H1 (cell line): ENCODE data around the gene SH3PXD2A. TPM values are rescaled to one million over a fixed set of nuclear protein-coding genes. Genes with fewer than 3 reads are reported as not detected.

Source experiments
- CTCF ChIA-PET: fragments of 300-600 bp; sonication (Branson Sonifier 250); formaldehyde crosslinking; loops from one replicate; lab custom pipeline; 2021; ENCODE audit not compliant: partially characterized antibody; lab: Charles Lee
- POLR2A ChIA-PET: fragments of 300-600 bp; sonication (Branson Sonifier 250); formaldehyde crosslinking; loops from one replicate; lab custom pipeline; 2021; ENCODE audit warnings: inconsistent platforms; ENCODE audit not compliant: partially characterized antibody; lab: Charles Lee
- DNase-seq, 2 experiments: peaks; one replicate each; pipeline versions ENCODE4 v3.0.0 to v3.0.0-alpha.2; 2010 to 2022; ENCODE audit warnings: low spot score in 2 of 2, low read depth in 1 of 2, mixed read lengths in 1 of 2
- FAIRE-seq: peaks from 2 replicates; lab custom pipeline; 2011; peaks lifted over from hg19 to GRCh38; lab: Jason Lieb, UNC
- H2AFZ ChIP-seq: 2 replicates; pipeline ENCODE4 v1.8.1; 2012; ENCODE audit warnings: low read length, inconsistent platforms
- H2AK5ac ChIP-seq: 2 replicates; pipeline ENCODE4 v1.6.1; 2013; ENCODE audit warnings: low read depth, low read length
- H2BK120ac ChIP-seq: replicated peaks from 2 replicates; pipeline ENCODE3; 2013; ENCODE audit warnings: low read depth, low read length, inconsistent platforms
- H2BK12ac ChIP-seq: 2 replicates; pipeline ENCODE4 v1.6.1; 2013; ENCODE audit warnings: low read depth, low read length
- H2BK15ac ChIP-seq: 2 replicates; pipeline ENCODE4 v1.6.1; 2013; ENCODE audit warnings: low read length
- H2BK20ac ChIP-seq: 2 replicates; pipeline ENCODE4 v1.6.1; 2013; ENCODE audit warnings: low read length
- H2BK5ac ChIP-seq: 2 replicates; pipeline ENCODE4 v1.6.1; 2013; ENCODE audit warnings: low read depth, low read length
- H3K14ac ChIP-seq: 2 replicates; pipeline ENCODE4 v1.6.1; 2013; ENCODE audit warnings: inconsistent platforms; ENCODE audit not compliant: insufficient read length
- H3K18ac ChIP-seq: 2 replicates; pipeline ENCODE4 v1.6.1; 2013; ENCODE audit warnings: low read length; ENCODE audit errors: extremely low read depth
- H3K23ac ChIP-seq: 2 replicates; pipeline ENCODE4 v1.6.1; 2013; ENCODE audit warnings: inconsistent platforms; ENCODE audit not compliant: insufficient read length
- H3K23me2 ChIP-seq: 2 replicates; pipeline ENCODE4 v1.6.1; 2013; ENCODE audit warnings: low read depth, low read length
- H3K27ac ChIP-seq: 2 replicates; pipeline ENCODE4 v1.6.1; 2011; ENCODE audit warnings: low read depth, low read length, inconsistent platforms
- H3K27me3 ChIP-seq, 4 experiments: replicated peaks in 1 of 4; 1 replicate in 1 of 4; 2 replicates in 3 of 4; pipeline versions ENCODE4 v1.6.1 to v1.8.1; 2011 to 2013; ENCODE audit warnings: low read length in 3 of 4, mild to moderate bottlenecking in 3 of 4, inconsistent platforms in 2 of 4, mixed read lengths in 2 of 4, moderate library complexity in 1 of 4; ENCODE audit not compliant: control insufficient read depth in 3 of 4, insufficient read depth in 3 of 4; ENCODE audit errors: extremely low read depth in 1 of 4
- H3K36me3 ChIP-seq, 4 experiments: 2 replicates each; pipeline versions ENCODE4 v1.6.1 to v1.8.1; 2011 to 2013; ENCODE audit warnings: mild to moderate bottlenecking in 4 of 4, low read length in 3 of 4, moderate library complexity in 2 of 4, control low read depth in 1 of 4, inconsistent platforms in 1 of 4; ENCODE audit not compliant: insufficient read depth in 4 of 4, control insufficient read depth in 2 of 4
- H3K4ac ChIP-seq: replicated peaks from 2 replicates; pipeline ENCODE3; 2013; ENCODE audit warnings: low read length, low read depth, mixed read lengths, inconsistent platforms; ENCODE audit not compliant: insufficient read length
- H3K4me1 ChIP-seq, 4 experiments: replicated peaks in 1 of 4; 1 replicate in 1 of 4; 2 replicates in 3 of 4; pipeline versions ENCODE4 v1.6.1 to v1.8.1; 2011 to 2013; ENCODE audit warnings: low read length in 3 of 4, inconsistent platforms in 2 of 4, mixed read lengths in 1 of 4; ENCODE audit not compliant: insufficient read depth in 4 of 4, control insufficient read depth in 3 of 4
- H3K4me2 ChIP-seq, 2 experiments: 2 replicates each; pipeline versions ENCODE4 v1.6.1 to v1.8.1; 2011 to 2013; ENCODE audit warnings: low read depth in 2 of 2, low read length in 2 of 2, control low read depth in 1 of 2, inconsistent platforms in 1 of 2, mild to moderate bottlenecking in 1 of 2; ENCODE audit not compliant: insufficient read depth in 1 of 2
- H3K4me3 ChIP-seq, 4 experiments: fragments of 200-600, 300-600 bp in 1 of 4; sonication (generic), shearing (Covaris generic), sonication (Bioruptor Twin) in 1 of 4; 2 replicates each; pipeline versions ENCODE4 v1.5.1 to v1.8.1; 2011 to 2016; ENCODE audit warnings: low read length in 4 of 4, low read depth in 3 of 4, control low read depth in 2 of 4, inconsistent platforms in 2 of 4, mild to moderate bottlenecking in 2 of 4, mixed read lengths in 1 of 4, moderate library complexity in 1 of 4; ENCODE audit not compliant: insufficient read depth in 2 of 4; ENCODE audit errors: extremely low read depth in 1 of 4
- H3K56ac ChIP-seq: replicated peaks from 2 replicates; pipeline ENCODE3; 2013; ENCODE audit warnings: low read depth, mild to moderate bottlenecking, mixed read lengths, low read length, inconsistent platforms; ENCODE audit not compliant: insufficient read length
- H3K79me1 ChIP-seq: 2 replicates; pipeline ENCODE4 v1.6.1; 2013; ENCODE audit warnings: low read depth, low read length, control low read depth
- H3K79me2 ChIP-seq, 2 experiments: 2 replicates each; pipeline versions ENCODE4 v1.6.1 to v1.8.1; 2012 to 2013; ENCODE audit warnings: low read length in 2 of 2, mild to moderate bottlenecking in 2 of 2, inconsistent platforms in 1 of 2; ENCODE audit not compliant: insufficient read depth in 2 of 2, control insufficient read depth in 1 of 2
- H3K9ac ChIP-seq, 4 experiments: replicated peaks in 1 of 4; 1 replicate in 1 of 4; 2 replicates in 3 of 4; pipeline versions ENCODE4 v1.6.1 to v1.8.1; 2011 to 2013; ENCODE audit warnings: low read depth in 3 of 4, low read length in 3 of 4, control low read depth in 2 of 4, mild to moderate bottlenecking in 2 of 4, moderate library complexity in 2 of 4, inconsistent platforms in 1 of 4; ENCODE audit errors: extremely low read depth in 1 of 4
- H3K9me3 ChIP-seq, 2 experiments: 2 replicates each; pipeline versions ENCODE4 v1.6.1 to v1.8.1; 2012 to 2013; ENCODE audit warnings: mild to moderate bottlenecking in 2 of 2, moderate library complexity in 2 of 2, control low read depth in 1 of 2, inconsistent platforms in 1 of 2, low read depth in 1 of 2, low read length in 1 of 2, mixed read lengths in 1 of 2; ENCODE audit not compliant: insufficient read depth in 2 of 2
- H4K20me1 ChIP-seq, 2 experiments: replicated peaks in 1 of 2; 2 replicates each; pipeline versions ENCODE3 to v1.8.1; 2011 to 2013; ENCODE audit warnings: inconsistent platforms in 2 of 2, low read length in 2 of 2, mild to moderate bottlenecking in 1 of 2; ENCODE audit not compliant: insufficient read depth in 2 of 2, control insufficient read depth in 1 of 2
- H4K5ac ChIP-seq: 2 replicates; pipeline ENCODE4 v1.6.1; 2013; ENCODE audit warnings: low read length, low read depth, mixed read lengths, inconsistent platforms; ENCODE audit not compliant: insufficient read length
- H4K8ac ChIP-seq: 2 replicates; pipeline ENCODE4 v1.8.0; 2013; ENCODE audit warnings: mild to moderate bottlenecking, moderate library complexity, low read length, inconsistent platforms; ENCODE audit not compliant: insufficient read depth; ENCODE audit errors: extremely low read depth
- H4K91ac ChIP-seq: replicated peaks from 2 replicates; pipeline ENCODE3; 2013; ENCODE audit warnings: low read length, mixed read lengths, inconsistent platforms; ENCODE audit not compliant: insufficient read length
- BRCA1 ChIP-seq: IDR thresholded peaks from 2 replicates; pipeline ENCODE4 v1.6.1; 2012; ENCODE audit warnings: low read depth, low read length, improper control_type of control experiment
- CREB1 ChIP-seq: IDR thresholded peaks from 2 replicates; pipeline ENCODE4 v1.6.1; 2012; ENCODE audit warnings: inconsistent platforms
- NANOG ChIP-seq: IDR thresholded peaks from 2 replicates; pipeline ENCODE4 v1.6.1; 2011; ENCODE audit warnings: low read length, low read depth, mild to moderate bottlenecking, inconsistent platforms; ENCODE audit not compliant: insufficient read depth, poor library complexity, severe bottlenecking
- SP4 ChIP-seq: IDR thresholded peaks from 2 replicates; pipeline ENCODE4 v1.6.1; 2012; ENCODE audit warnings: low read length, inconsistent platforms
- ZNF274 ChIP-seq: IDR thresholded peaks from 2 replicates; pipeline ENCODE4 v1.7.0; 2012; ENCODE audit warnings: low read length, borderline replicate concordance; ENCODE audit errors: extremely low read depth
- WGBS, 2 experiments: shearing (Covaris generic) in 1 of 2; methylation state at CpG; one replicate each; pipeline versions ENCODE4 v1.1.6 to v1.1.7; 2013 to 2015; ENCODE audit warnings: low lambda C conversion rate in 2 of 2, mixed read lengths in 2 of 2, inconsistent platforms in 1 of 2, low coverage in 1 of 2, missing lambda C conversion rate in 1 of 2; ENCODE audit not compliant: insufficient replicate concordance in 2 of 2, insufficient coverage in 1 of 2, insufficient read length in 1 of 2; ENCODE audit errors: extremely low coverage in 1 of 2, missing lambda C conversion rate in 1 of 2; 5-methylcytosine and 5-hydroxymethylcytosine counted together
- polyA plus RNA-seq, 7 experiments: library from polyadenylated mRNA; depleted of rRNA in 3 of 7; stranded (reverse) in 5 of 7; unstranded in 2 of 7; fragments of >200 nt in 5 of 7; fragments of 200-250 nt in 2 of 7; gene quantifications; 1 replicate in 5 of 7; 2 replicates in 1 of 7; 4 replicates in 1 of 7; pipeline versions ENCODE4 v1.2.1 to v1.2.3, GENCODE V29; 2011 to 2013; ENCODE audit warnings: missing spikeins in 2 of 7, mixed read lengths in 2 of 7
- total RNA-seq: library from RNA; stranded (reverse); fragmentation: NEBNext Ultra II Directional; extraction: Animal tissue kit (Norgen Biotek cat#: 25700); gene quantifications from 2 replicates; pipeline ENCODE4 v1.2.1, GENCODE V29; 2021
- TF ChIP-seq, protein P1 (sequence below): IDR thresholded peaks from 2 replicates; pipeline ENCODE4 v1.6.1; 2012; ENCODE audit warnings: inconsistent platforms
- TF ChIP-seq, protein P2 (sequence below), 3 experiments: IDR thresholded peaks; 1 replicate in 2 of 3; 2 replicates in 1 of 3; pipeline versions ENCODE4 v1.5.1 to v1.6.1; 2011; ENCODE audit warnings: low read length in 3 of 3, mild to moderate bottlenecking in 3 of 3, inconsistent platforms in 2 of 3, low read depth in 1 of 3, moderate library complexity in 1 of 3; ENCODE audit not compliant: insufficient read depth in 1 of 3; ENCODE audit errors: control extremely low read depth in 1 of 3
- TF ChIP-seq, protein P3 (sequence below): IDR thresholded peaks from 2 replicates; pipeline ENCODE4 v1.6.1; 2012; ENCODE audit warnings: low read length, inconsistent platforms

SH3PXD2A gene
- total and polyA plus RNA-seq, 2 of the 8 experiments (the other 6 are each of a cell fraction or from before 2014, with no cell fraction given) = 5.4 to 16.3 TPM

DNA sequence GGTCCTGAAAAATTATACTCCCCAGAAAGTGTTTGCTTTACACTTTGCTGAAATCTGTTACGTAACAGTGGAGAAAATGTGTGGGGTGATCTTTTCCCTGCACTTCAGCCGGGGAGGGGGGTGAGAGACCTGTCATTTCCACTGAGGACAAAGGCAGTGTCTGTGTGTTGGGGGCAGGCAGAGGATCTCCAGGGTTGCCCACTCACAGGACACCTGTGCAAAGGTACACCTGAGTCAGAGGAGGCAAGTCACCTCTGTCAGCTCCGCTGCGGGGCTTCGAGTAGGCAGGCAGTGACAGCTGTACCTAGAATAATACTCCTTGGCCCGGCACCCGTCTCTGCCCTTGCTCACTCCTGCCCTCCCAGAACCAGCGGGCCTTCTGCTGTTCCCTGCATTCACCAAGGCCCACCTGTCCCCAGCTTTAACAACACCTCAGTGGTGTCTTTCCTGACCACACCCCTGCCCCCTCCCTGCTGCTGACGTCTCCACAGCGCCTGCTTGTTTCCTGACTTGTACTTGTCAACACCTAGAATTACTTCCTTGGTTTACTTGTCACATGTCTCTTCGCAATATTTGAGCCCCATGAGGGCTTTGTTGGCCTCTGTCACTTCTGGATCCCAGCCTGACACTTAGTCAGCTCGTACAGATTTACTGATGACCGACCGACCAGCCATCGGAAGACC, 202.6 kb downstream of the SH3PXD2A start:
- no peak overlapping the region for H3K18ac ChIP-seq
- no peak overlapping the region for H3K23ac ChIP-seq
- H3K56ac ChIP-seq = no peak overlapping the region
- H3K23me2 ChIP-seq = no peaks in the 10 kb centered on the region
- no peaks in the 10 kb centered on the region for H3K27me3 ChIP-seq
- H3K4me1 ChIP-seq = peaks cover 0 to 32% (median 19%) of the 10 kb centered on the region in 4 experiments; a peak in 6 of 7 replicates
- H3K4me3 ChIP-seq = no peak overlapping the region
- ChIA-PET CTCF (interaction anchor here (0.9 to 27.1 kb wide), 10 partner anchors 9 to 88 kb away, joined by 3 to 336 read pairs (median 5); no protein-coding TSS in a partner anchor), POLR2A (no interaction called here)
- H2BK12ac ChIP-seq = no peak overlapping the region
- FAIRE-seq (no peak), DNase-seq (no peak)
- H3K36me3 ChIP-seq = peaks cover 0 to 6% (median under 1%) of the 10 kb centered on the region in 4 experiments; a peak in 1 of 8 replicates
- no peak overlapping the region for H2AFZ ChIP-seq
- no peak overlapping the region for H4K91ac ChIP-seq
- no peak overlapping the region for H4K8ac ChIP-seq
- H3K4me2 ChIP-seq = no peak overlapping the region
- no peak overlapping the region for H2BK15ac ChIP-seq
- no peak overlapping the region for H3K9ac ChIP-seq
- H2AK5ac ChIP-seq = no peak overlapping the region
- WGBS, 2 experiments = 83% methylated on average over 15 of the region's 15 CpGs; no CpG with 5 or more reads in 1 of the 2 experiments
- H2BK5ac ChIP-seq = no peak overlapping the region; the same call in 1 of the 2 replicates
- H3K79me1 ChIP-seq = peaks cover 1% of the 10 kb centered on the region; the same call in 1 of the 2 replicates
- H3K9me3 ChIP-seq = no peaks in the 10 kb centered on the region
- no peak overlapping the region for H3K4ac ChIP-seq
- no peak overlapping the region for H2BK120ac ChIP-seq
- no peak overlapping the region for H2BK20ac ChIP-seq
- no peak overlapping the region for H3K14ac ChIP-seq
- 0 out of 4 replicates have a peak, but pooled peaks cover 0 to 3% of the 10 kb centered on the region in 2 experiments for H3K79me2 ChIP-seq
- no peak overlapping the region for H3K27ac ChIP-seq
- peaks cover 0 to 2% of the 10 kb centered on the region in 2 experiments for H4K20me1 ChIP-seq
- no peak overlapping the region for H4K5ac ChIP-seq
- TF ChIP-seq, protein P1, sequence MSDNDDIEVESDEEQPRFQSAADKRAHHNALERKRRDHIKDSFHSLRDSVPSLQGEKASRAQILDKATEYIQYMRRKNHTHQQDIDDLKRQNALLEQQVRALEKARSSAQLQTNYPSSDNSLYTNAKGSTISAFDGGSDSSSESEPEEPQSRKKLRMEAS = no peak
- TF ChIP-seq NANOG (no peak), SP4 (no peak), ZNF274 (no peak), BRCA1 (no peak), CREB1 (no peak)
- TF ChIP-seq, protein P2, sequence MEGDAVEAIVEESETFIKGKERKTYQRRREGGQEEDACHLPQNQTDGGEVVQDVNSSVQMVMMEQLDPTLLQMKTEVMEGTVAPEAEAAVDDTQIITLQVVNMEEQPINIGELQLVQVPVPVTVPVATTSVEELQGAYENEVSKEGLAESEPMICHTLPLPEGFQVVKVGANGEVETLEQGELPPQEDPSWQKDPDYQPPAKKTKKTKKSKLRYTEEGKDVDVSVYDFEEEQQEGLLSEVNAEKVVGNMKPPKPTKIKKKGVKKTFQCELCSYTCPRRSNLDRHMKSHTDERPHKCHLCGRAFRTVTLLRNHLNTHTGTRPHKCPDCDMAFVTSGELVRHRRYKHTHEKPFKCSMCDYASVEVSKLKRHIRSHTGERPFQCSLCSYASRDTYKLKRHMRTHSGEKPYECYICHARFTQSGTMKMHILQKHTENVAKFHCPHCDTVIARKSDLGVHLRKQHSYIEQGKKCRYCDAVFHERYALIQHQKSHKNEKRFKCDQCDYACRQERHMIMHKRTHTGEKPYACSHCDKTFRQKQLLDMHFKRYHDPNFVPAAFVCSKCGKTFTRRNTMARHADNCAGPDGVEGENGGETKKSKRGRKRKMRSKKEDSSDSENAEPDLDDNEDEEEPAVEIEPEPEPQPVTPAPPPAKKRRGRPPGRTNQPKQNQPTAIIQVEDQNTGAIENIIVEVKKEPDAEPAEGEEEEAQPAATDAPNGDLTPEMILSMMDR (IDR thresholded peaks at IDR 0.05; ENCODE audit: control extremely low read depth in 1 of 3, insufficient read depth in 1 of 3, low read depth in 1 of 3, low read length in 3 of 3) = no peak
- TF ChIP-seq, protein P3, sequence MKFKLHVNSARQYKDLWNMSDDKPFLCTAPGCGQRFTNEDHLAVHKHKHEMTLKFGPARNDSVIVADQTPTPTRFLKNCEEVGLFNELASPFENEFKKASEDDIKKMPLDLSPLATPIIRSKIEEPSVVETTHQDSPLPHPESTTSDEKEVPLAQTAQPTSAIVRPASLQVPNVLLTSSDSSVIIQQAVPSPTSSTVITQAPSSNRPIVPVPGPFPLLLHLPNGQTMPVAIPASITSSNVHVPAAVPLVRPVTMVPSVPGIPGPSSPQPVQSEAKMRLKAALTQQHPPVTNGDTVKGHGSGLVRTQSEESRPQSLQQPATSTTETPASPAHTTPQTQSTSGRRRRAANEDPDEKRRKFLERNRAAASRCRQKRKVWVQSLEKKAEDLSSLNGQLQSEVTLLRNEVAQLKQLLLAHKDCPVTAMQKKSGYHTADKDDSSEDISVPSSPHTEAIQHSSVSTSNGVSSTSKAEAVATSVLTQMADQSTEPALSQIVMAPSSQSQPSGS = no peak
